Lower leg skin (tissue), 3 donors: ENCODE data around the gene TCP11.

Experiments used
- POLR2A ChIP-seq, 2 donors: fragments of 450-650 bp; IDR thresholded peaks; one replicate each; pipeline ENCODE4 v1.6.1; 2016 to 2017; ENCODE audit warnings: antibody characterized with exemption in 2 of 2, mild to moderate bottlenecking in 1 of 2, moderate library complexity in 1 of 2
- TF ChIP-seq, protein P1 (sequence below), 3 donors: fragments of 450-650 bp; IDR thresholded peaks; one replicate each; pipeline ENCODE4 v1.5.1; 2016; ENCODE audit warnings: antibody characterized with exemption in 3 of 3, mild to moderate bottlenecking in 3 of 3, moderate library complexity in 2 of 3

DNA sequence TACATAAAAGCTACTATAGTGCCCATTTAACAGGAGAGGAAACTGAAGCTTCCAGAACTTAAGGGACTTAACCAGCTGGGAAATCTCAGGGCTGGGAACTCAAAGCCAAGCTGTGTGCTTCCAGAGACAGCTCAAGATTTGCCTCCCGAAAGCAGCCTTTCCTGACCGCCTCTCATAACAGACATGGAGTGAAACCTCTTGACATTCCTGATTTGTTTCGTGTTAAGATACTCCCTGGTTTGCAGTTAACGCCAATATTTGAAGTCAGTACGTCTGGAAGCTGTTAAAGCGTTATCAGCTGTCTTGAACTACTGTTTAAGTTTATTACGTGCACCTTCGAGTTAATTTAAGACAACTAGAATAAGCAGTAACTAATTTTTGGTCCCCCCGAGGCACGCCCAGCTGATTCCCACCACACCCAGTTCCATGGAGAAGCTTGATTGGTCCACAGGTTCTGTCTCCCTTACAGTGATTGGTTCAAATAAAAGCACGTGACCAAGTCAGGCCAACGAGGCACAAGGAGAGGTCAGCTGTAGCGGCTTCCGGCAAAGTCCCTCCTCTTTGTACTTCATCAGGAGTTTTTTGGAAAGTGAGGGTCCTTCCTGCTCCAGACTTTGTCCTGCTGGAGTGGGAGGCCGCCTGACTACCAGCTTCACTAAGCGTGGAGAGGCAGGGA, 8.9 kb upstream of the TCP11 start:
- TF ChIP-seq, protein P1, sequence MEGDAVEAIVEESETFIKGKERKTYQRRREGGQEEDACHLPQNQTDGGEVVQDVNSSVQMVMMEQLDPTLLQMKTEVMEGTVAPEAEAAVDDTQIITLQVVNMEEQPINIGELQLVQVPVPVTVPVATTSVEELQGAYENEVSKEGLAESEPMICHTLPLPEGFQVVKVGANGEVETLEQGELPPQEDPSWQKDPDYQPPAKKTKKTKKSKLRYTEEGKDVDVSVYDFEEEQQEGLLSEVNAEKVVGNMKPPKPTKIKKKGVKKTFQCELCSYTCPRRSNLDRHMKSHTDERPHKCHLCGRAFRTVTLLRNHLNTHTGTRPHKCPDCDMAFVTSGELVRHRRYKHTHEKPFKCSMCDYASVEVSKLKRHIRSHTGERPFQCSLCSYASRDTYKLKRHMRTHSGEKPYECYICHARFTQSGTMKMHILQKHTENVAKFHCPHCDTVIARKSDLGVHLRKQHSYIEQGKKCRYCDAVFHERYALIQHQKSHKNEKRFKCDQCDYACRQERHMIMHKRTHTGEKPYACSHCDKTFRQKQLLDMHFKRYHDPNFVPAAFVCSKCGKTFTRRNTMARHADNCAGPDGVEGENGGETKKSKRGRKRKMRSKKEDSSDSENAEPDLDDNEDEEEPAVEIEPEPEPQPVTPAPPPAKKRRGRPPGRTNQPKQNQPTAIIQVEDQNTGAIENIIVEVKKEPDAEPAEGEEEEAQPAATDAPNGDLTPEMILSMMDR (IDR thresholded peaks at IDR 0.05) = no peak
- TF ChIP-seq POLR2A (IDR thresholded peaks at IDR 0.05) = no peak
